Tibial nerve (tissue), 4 donors: ENCODE results near the gene TEX38. TPM values are rescaled to one million over a fixed set of nuclear protein-coding genes. Genes with fewer than 3 reads are reported as not detected.

ENCODE experiments used
- DNase-seq, 2 donors: peaks; one replicate each; pipeline ENCODE4 v3.0.0-alpha.2; 2019; ENCODE audit warnings: low spot score in 2 of 2
- H3K27ac ChIP-seq, 4 donors: fragments of 200-600 bp; sonication (generic) in 3 of 4; one replicate each; pipeline ENCODE4 v1.5.1; 2017 to 2019; ENCODE audit warnings: mild to moderate bottlenecking in 1 of 4
- H3K27me3 ChIP-seq, 2 donors: fragments of 200-600 bp; sonication (generic) in 1 of 2; one replicate each; pipeline versions ENCODE4 v1.5.1 to v1.6.0; 2017 to 2019
- H3K36me3 ChIP-seq, 3 donors: fragments of 200-600 bp; sonication (generic); one replicate each; pipeline ENCODE4 v1.5.1; 2018 to 2019
- H3K4me1 ChIP-seq, 4 donors: fragments of 200-600 bp; sonication (generic) in 3 of 4; one replicate each; pipeline ENCODE4 v1.5.1; 2017 to 2019
- H3K4me3 ChIP-seq, 4 donors: fragments of 200-600 bp; sonication (generic) in 3 of 4; one replicate each; pipeline ENCODE4 v1.5.1; 2017 to 2019; ENCODE audit warnings: mild to moderate bottlenecking in 1 of 4, moderate library complexity in 1 of 4
- H3K9me3 ChIP-seq, 4 donors: fragments of 200-600 bp; sonication (generic) in 3 of 4; one replicate each; pipeline ENCODE4 v1.5.1; 2017 to 2019
- EP300 ChIP-seq, 2 donors: sonication (generic); formaldehyde crosslinking; IDR thresholded peaks; one replicate each; pipeline ENCODE4 v1.6.1; 2017; ENCODE audit warnings: antibody characterized with exemption in 2 of 2, mild to moderate bottlenecking in 1 of 2
- POLR2A ChIP-seq, 2 donors: fragments of 450-650 bp; IDR thresholded peaks; one replicate each; pipeline ENCODE4 v1.6.1; 2017; ENCODE audit warnings: antibody characterized with exemption in 2 of 2, mild to moderate bottlenecking in 2 of 2, moderate library complexity in 2 of 2
- WGBS, 2 donors: methylation state at CpG; one replicate each; pipeline ENCODE4 v1.1.5; 2018; 5-methylcytosine and 5-hydroxymethylcytosine counted together
- total RNA-seq, 4 donors: library from RNA; depleted of rRNA; stranded (reverse); fragments of >200 nt; gene quantifications; one replicate each; pipeline ENCODE4 v1.1.0, GENCODE V29; 2016
- TF ChIP-seq, protein P1 (sequence below), 5 experiments: fragments of 200-600 bp in 3 of 5; fragments of 450-650 bp in 2 of 5; sonication (generic) in 3 of 5; IDR thresholded peaks; one replicate each; pipeline ENCODE4 v1.5.1; 2016 to 2019; ENCODE audit warnings: antibody characterized with exemption in 5 of 5, mild to moderate bottlenecking in 3 of 5, moderate library complexity in 2 of 5

TEX38 gene
- total RNA-seq, 4 donors from 2014 or later: not detected

DNA sequence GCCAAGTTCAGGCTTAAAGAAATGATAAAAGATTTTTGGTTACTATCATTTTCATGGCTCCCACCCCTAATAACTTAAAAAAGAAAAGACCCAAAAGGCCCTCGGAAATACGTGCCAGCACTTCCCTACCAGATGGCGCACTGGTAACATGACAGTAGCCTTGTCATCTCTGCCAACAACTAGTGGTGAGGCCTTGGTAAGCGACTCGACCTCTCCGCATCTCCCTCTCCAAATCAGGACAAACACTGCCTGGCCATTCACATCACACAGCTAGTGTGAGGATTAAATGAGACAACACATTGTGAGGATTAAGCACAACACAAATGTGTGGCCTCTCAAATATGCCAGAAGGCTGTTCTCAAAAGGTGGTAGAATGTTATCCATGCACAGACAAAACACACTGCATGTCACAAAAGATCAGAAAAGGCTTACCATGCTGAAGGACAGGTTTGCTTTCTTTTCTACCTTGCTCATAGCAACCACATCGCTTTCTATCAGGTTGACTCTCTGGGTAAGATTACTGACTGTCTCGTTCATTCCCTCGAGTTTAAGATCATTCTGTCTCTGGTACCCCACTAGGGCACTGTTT, 16.4 kb downstream of the TEX38 start:
- Histone ChIP-seq H3K9me3 (no peaks in the 10 kb centered on the region), H3K36me3 (peaks cover under 1 to 88% (median 22%) of the 10 kb centered on the region in 3 donors), H3K27ac (no peak overlapping the region), H3K4me1 (peaks cover 0 to 12% (median 0%) of the 10 kb centered on the region in 4 donors), H3K27me3 (no peaks in the 10 kb centered on the region), H3K4me3 (no peak overlapping the region)
- DNase-seq: no peak
- WGBS, 2 donors: 77 to 84% methylated on average over 9 of the region's 9 CpGs
- TF ChIP-seq, protein P1, sequence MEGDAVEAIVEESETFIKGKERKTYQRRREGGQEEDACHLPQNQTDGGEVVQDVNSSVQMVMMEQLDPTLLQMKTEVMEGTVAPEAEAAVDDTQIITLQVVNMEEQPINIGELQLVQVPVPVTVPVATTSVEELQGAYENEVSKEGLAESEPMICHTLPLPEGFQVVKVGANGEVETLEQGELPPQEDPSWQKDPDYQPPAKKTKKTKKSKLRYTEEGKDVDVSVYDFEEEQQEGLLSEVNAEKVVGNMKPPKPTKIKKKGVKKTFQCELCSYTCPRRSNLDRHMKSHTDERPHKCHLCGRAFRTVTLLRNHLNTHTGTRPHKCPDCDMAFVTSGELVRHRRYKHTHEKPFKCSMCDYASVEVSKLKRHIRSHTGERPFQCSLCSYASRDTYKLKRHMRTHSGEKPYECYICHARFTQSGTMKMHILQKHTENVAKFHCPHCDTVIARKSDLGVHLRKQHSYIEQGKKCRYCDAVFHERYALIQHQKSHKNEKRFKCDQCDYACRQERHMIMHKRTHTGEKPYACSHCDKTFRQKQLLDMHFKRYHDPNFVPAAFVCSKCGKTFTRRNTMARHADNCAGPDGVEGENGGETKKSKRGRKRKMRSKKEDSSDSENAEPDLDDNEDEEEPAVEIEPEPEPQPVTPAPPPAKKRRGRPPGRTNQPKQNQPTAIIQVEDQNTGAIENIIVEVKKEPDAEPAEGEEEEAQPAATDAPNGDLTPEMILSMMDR (IDR thresholded peaks at IDR 0.05): no peak
- no peak for TF ChIP-seq EP300 (IDR thresholded peaks at IDR 0.05)
- TF ChIP-seq POLR2A (IDR thresholded peaks at IDR 0.05): no peak

DNA sequence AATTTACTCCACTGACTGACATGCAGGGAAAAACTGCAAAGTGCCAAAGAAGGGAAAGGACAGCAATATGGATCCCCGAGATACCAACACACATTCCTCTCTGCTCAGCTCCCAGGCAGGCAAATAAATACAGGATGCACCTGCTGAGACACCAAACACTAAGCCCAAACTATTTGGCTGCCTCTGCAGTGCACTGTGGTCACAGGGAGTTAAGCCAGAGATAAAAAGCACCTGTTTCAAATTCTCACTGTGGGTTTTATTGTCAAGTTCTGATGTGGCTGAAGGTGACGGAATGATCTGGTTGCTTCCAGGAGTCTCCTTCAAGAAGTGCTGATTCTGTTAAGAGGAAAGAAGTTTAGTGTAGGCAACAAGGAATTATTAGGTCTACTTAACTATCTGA, 17.7 kb downstream of the TEX38 start:
- Histone ChIP-seq H3K9me3 (no peaks in the 10 kb centered on the region), H3K36me3 (peaks cover 2 to 74% (median 20%) of the 10 kb centered on the region in 3 donors), H3K27me3 (no peaks in the 10 kb centered on the region), H3K27ac (no peak overlapping the region), H3K4me1 (peaks cover 0 to 16% (median 0%) of the 10 kb centered on the region in 4 donors), H3K4me3 (no peak overlapping the region)
- no peak for DNase-seq
- TF ChIP-seq, protein P1 (IDR thresholded peaks at IDR 0.05): no peak
- TF ChIP-seq POLR2A (IDR thresholded peaks at IDR 0.05) (no peak), EP300 (IDR thresholded peaks at IDR 0.05) (no peak)
- 82 to 92% methylated on average over 2 of the region's 2 CpGs for WGBS, 2 donors

DNA sequence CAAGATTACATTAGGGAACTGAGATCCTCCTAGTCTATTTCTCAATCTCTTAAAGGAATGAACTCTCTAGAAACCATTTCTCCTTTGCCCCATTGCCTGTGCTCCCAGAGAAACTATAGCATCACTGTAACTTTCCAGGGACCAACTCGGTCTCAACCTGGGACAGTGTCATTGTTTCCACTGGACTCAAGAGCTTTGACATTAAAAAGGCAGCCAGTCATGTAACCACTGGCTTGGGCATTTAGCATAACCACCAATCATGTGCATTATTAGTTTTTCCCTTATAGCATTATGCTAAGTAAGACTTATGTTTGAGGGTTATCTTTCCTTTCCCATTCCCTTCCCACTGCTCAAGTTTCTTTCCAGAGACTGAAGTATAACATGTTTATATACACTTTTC, 18.2 kb downstream of the TEX38 start:
- Histone ChIP-seq H3K36me3 (peaks cover 2 to 73% (median 20%) of the 10 kb centered on the region in 3 donors), H3K27ac (no peak overlapping the region), H3K4me3 (no peak overlapping the region), H3K27me3 (no peaks in the 10 kb centered on the region), H3K4me1 (peaks cover 0 to 16% (median 0%) of the 10 kb centered on the region in 4 donors), H3K9me3 (no peaks in the 10 kb centered on the region)
- TF ChIP-seq POLR2A (IDR thresholded peaks at IDR 0.05): no peak
- TF ChIP-seq, protein P1 (IDR thresholded peaks at IDR 0.05): no peak
- no peak for TF ChIP-seq EP300 (IDR thresholded peaks at IDR 0.05)
- 83 to 91% methylated on average over 1 of the region's 1 CpG for WGBS, 2 donors
- no peak for DNase-seq

DNA sequence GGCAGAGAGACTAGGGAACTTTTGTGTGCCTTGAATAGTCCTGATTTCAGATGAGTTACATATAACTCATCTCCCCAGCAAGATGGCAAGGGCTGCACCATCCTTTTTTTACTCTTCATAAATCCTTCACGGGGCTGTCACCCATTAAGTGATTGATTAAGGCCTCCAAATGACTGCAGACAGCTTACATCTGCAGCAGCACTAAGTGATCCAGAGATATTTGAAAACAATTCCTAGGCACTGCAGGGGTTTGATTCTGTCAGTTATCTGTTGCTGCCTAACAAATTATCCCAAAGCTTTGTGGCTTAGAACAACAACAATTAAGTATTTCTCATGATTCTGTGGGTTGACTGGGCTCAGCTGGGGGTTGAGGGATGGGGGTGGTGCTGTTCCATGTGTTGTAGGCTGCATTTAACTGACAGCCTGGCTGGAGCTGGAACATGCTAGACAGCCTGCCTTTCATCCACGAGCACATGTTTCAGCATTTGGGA, 19.3 kb downstream of the TEX38 start:
- Histone ChIP-seq H3K4me3 (no peak overlapping the region), H3K27ac (no peak overlapping the region), H3K36me3 (peaks cover 2 to 73% (median 25%) of the 10 kb centered on the region in 3 donors), H3K4me1 (peaks cover 0 to 16% (median 0%) of the 10 kb centered on the region in 4 donors), H3K9me3 (no peaks in the 10 kb centered on the region), H3K27me3 (no peaks in the 10 kb centered on the region)
- no peak for DNase-seq
- 69 to 76% methylated on average over 2 of the region's 2 CpGs for WGBS, 2 donors
- TF ChIP-seq EP300 (IDR thresholded peaks at IDR 0.05) (no peak), POLR2A (IDR thresholded peaks at IDR 0.05) (no peak)
- TF ChIP-seq, protein P1 (IDR thresholded peaks at IDR 0.05): no peak

DNA sequence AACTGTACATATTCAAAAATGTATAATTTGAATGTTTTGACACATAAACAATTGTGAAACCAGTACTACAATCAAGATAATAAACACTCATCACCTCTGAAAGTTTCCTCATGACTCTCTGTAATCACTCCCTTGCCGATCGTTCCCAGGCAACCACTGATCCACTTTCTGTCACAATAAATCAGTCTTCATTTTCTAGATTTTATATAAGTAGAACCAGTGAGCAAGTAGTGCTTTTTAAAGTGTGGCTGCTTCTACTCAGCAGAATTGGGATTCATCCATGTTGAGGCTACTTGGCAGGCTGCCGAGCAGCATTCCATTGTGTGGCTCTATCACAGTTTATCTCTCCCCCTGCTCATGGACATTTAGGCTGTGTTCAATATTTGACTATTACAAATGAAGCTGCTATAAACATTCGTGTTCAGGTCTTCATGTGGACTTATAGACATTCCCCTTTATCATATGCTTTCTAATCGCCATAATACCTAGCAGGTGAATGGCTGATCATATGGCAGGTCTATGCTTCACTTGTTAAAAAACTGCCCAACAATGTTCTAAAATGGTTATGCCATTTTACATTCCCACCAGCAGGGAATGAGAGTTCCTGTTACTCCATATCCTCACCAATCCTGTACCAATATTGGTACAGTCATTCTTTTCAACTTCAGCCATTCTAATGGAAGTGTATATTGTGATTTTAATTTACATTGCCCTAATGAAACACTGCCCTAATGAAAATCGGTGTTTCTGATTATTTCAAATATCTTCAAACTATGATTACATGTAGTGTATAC, 20.5 kb downstream of the TEX38 start:
- TF ChIP-seq EP300 (IDR thresholded peaks at IDR 0.05): no peak
- TF ChIP-seq POLR2A (IDR thresholded peaks at IDR 0.05): no peak
- TF ChIP-seq, protein P1 (IDR thresholded peaks at IDR 0.05): no peak
- no peak overlapping the region for H3K27ac ChIP-seq
- peaks cover 2 to 71% (median 25%) of the 10 kb centered on the region in 3 donors for H3K36me3 ChIP-seq
- DNase-seq: no peak
- WGBS, 2 donors: 78 to 79% methylated on average over 6 of the region's 6 CpGs
- no peak overlapping the region for H3K4me3 ChIP-seq
- H3K4me1 ChIP-seq: peaks cover 0 to 13% (median 0%) of the 10 kb centered on the region in 4 donors
- no peaks in the 10 kb centered on the region for H3K9me3 ChIP-seq
- no peaks in the 10 kb centered on the region for H3K27me3 ChIP-seq
